HG03103 (cell line): ENCODE measurements around the gene VSNL1.
A peak's percentile ranks its signal among the peaks of the same experiment; 100 is the strongest.

Experiments
- ATAC-seq: cut with Tn5 transposase; IDR thresholded peaks from one replicate; pipeline ENCODE4 v1.9.1; 2021; ENCODE audit warnings: low read depth; ENCODE audit not compliant: unreplicated experiment

VSNL1 gene

GRCh38 chr2:17607379-17607778 lies 66.9 kb downstream of the VSNL1 start:
- no peak for ATAC-seq

- ATAC-seq: no peak
These were observed 67.8 kb downstream of the VSNL1 start for GRCh38 chr2:17608251-17608650.

DNA sequence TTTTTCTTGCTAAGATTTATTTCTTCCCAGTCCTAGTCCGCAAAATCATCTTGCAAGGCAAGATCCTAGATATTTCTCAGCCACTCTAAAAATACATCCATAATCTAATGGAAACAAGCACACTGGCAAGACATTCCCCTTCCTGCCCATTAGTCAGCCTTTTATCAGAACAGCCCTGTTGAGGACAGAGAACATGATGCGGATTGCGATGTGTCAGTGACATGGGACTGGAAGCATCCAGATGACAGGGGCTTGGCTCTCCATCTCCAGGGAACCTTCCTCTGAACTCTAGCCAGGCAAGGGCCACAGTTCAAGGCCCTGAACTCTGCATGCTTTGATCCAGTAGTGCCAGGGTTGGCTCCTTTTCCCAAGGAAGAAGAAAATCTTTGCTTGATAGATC lies 70.0 kb downstream of the VSNL1 start:
- no peak for ATAC-seq

GRCh38 chr2:17611036-17611435 lies 70.5 kb downstream of the VSNL1 start:
- no peak for ATAC-seq

GRCh38 chr2:17614174-17614930 lies 73.9 kb downstream of the VSNL1 start:
- ATAC-seq: no peak

DNA sequence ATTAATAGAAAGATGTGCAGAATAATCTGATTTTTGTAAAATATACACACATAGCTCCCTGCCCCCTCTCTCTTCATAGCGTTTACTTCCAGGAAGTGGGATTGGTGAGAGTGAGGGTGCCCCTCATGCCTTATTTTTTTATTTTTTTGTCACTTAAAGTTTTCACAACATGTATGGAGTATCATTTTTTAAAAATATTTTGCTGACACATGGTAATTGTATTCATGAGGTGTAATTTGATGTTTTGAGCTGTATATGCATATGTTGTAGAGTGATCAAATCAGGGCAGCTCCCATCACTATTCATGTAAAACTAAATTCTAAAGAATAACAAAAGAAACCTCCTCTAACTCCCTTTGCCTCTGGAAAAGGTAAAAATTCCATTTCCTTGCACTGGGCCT lies 74.7 kb downstream of the VSNL1 start:
- ATAC-seq: no peak

- ATAC-seq: no peak
These were observed 75.3 kb downstream of the VSNL1 start for GRCh38 chr2:17615728-17616351.

DNA sequence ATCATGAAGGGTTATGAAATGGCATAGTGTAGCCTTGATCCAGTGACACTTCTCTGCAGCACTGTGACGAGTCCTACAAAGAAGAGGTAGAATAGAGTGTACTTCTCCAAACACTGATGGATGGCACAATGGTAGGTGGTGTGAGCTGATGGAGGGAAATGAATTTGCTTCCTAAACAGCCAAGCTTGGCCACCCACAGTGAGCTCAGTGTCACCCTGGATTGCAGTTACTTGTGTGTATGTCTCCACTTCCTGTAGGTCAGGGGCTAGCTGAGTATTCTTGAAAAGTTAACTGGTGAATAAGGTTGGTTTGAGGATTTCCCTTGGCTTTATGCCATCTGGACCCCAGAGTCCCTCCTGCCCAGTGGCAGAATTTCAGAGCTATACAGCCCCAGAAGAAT lies 75.9 kb downstream of the VSNL1 start:
- ATAC-seq: no peak

- no peak for ATAC-seq
These were observed 77.0 kb downstream of the VSNL1 start for GRCh38 chr2:17617516-17617915.

DNA sequence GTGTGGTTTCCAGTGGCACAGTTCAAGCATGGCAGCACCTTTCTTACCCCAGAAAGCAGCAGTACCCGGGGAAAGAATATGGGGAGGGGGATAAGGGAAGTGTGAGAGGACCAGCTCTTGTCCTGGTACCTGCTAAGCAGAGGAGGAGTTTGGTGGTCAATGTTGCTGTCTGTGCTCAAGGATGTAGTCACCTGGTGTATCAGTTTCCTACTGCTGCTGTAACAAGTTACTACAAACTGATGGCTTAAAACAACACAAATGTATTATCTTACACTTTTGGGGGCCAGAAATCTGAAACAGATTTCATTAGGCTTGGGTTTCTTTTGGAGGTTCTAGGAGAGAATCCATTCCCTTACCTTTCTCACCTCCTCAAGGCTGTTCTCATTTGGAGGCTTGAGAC lies 77.5 kb downstream of the VSNL1 start:
- ATAC-seq: no peak

DNA sequence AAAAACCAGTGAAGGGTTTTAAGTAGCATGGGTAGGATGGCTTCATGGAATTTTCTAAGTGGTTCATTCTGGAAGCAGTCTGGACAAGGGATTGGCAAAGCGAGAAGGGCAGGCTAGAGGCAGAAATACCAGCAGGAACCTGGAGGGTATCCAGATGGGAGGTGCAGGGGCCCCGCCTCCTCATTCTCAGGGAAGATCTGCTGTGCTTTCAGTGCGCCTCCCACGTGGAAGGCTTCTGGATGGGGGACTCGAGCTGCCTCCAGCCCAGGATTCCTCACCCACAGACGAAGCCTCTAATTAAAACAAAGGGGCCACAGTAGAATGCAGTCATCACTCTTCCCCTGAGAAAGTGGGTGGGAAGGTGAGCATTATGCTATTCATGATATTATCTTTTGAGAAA lies 79.8 kb downstream of the VSNL1 start:
- no peak for ATAC-seq

DNA sequence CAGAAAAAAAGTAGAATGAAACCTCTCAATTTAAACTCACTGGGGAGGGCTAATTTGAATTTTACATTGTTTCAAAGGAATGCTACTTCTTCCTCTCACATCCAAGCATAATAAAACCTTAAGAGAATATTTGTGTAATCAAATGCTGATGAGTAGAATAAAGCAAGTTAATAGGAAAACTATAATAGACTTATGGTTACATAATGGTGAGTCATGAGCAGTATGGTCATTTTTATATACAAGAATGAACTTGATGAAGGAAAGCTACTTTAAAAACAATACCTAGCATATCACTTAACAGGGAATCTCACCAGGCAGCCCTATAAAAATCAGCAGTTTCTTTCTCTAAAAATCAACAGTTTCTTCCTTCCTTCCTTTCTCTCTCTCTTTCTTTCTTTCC lies 80.3 kb downstream of the VSNL1 start:
- no peak for ATAC-seq

- no peak for ATAC-seq
These were observed 81.3 kb downstream of the VSNL1 start for GRCh38 chr2:17621781-17622180.

- no peak for ATAC-seq
These were observed 85.0 kb downstream of the VSNL1 start for GRCh38 chr2:17625446-17625845.

DNA sequence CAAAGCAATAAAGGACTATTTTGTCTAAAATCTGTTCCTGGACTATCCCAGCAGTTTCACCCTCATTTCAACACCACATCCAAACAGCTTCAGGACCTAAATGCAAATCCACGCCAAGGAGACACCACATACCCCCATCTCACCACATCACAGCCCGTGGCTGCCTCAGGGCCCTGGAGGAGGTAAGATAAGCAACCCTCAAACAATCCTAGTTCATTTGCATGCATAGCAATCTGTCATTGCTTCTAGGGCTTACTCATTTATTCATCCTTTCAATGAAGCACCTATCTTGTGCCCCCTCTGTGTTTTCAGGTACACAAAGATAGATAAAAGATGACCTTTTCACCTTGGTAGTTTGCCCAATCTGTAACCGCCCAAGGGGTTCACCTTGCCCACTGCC lies 86.5 kb downstream of the VSNL1 start:
- ATAC-seq: no peak

GRCh38 chr2:17627434-17627833 lies 86.9 kb downstream of the VSNL1 start:
- ATAC-seq: no peak

- peak; percentile 51 for ATAC-seq
These were observed 88.1 kb downstream of the VSNL1 start for GRCh38 chr2:17628349-17629261.

- no peak for ATAC-seq
These were observed 89.6 kb downstream of the VSNL1 start for GRCh38 chr2:17630089-17630488.

GRCh38 chr2:17634997-17635396 lies 94.5 kb downstream of the VSNL1 start:
- no peak for ATAC-seq

DNA sequence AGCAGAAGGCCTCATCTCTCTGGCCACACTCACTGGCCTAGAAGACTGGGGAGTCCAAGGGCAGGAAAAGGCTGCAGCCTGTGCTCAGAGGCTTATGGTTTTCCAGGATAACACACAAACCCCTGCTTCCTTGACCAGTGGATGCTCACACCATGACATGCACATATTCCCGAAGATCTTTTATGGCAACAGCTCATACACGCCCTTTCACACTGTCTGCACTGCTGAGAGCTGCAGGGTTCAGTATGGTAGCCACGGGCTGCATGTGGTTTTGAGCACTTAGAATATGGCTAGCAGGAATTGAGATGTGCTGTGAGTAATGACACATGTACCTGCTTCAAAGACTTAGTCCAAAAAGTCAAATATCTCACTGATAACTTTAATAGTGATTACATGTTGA lies 95.8 kb downstream of the VSNL1 start:
- ATAC-seq: no peak

GRCh38 chr2:17637131-17637906 lies 96.8 kb downstream of the VSNL1 start:
- ATAC-seq: no peak
